ENCODE data around the gene TMOD4. TPM values are rescaled to one million over a fixed set of nuclear protein-coding genes. Genes with fewer than 3 reads are reported as not detected.

The TMOD4 gene
- total RNA-seq, 1 experiment from 2014 or later: not detected

DNA sequence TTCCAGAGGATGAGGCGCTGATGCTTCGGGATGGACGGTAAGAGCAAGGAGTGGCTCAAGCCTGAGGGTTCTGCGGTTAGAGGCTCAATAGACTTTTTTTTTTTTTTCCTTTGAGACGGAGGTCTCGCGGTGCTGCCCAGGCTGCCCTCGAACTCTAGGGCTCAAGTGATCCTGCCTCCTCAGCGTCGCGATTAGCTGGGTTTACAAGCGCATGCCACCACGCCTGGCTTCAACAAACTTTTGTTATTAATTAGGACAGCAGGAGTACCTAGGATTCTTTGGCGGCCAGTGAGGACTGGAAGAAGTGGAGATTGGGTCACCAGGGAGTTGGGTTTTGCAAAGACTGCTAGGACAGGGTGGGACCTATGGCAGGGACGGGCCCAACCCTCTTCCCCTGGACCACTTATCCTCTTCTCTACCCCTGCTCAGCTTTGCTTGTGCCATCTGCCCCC, 9.2 kb downstream of the TMOD4 start:
- H3K27ac ChIP-seq: peak overlapping the region; percentile 66
- intact Hi-C loops (cut with micrococcal nuclease; ENCODE audit: unreplicated experiment): loop anchor here (5.0 kb wide), 1 partner anchor 159 kb away; the partner anchor contains the start of genes MINDY1 and PRUNE1
- no TSS peak for BruUV-seq (replicated peaks)
- no peaks in the 10 kb centered on the region for H3K9me2 ChIP-seq (ENCODE audit: insufficient read depth)
- H2AFZ ChIP-seq: peak overlapping the region; percentile 90
- DNase-seq: peak; percentile 47 to 67
- no peaks in the 10 kb centered on the region for H3K9me3 ChIP-seq (ENCODE audit: insufficient read depth, low read depth)
- H3K4me2 ChIP-seq: peak overlapping the region; percentile 96
- H3K27me3 ChIP-seq (ENCODE audit: insufficient read depth, low read depth): no peaks in the 10 kb centered on the region
- peaks cover 6% of the 10 kb centered on the region; the same call in 1 of the 2 replicates for H3F3A ChIP-seq (ENCODE audit: insufficient read depth, low read depth)
- CTCF ChIA-PET: interaction anchor here (1.2 kb wide), 1 partner anchor 67 kb away, joined by 3 read pairs; no protein-coding TSS in a partner anchor
- POLR2A ChIA-PET (ENCODE audit: unreplicated experiment): interaction anchor here (0.6 to 0.8 kb wide), 4 partner anchors 23 to 904 kb away, joined by 3 to 13 read pairs (median 4); partner anchors contain the start of gene VPS72
- H3K4me1 ChIP-seq (replicated peaks; ENCODE audit: insufficient read depth): peaks cover 15% of the 10 kb centered on the region; the same call in 1 of the 2 replicates
- TF ChIP-seq, protein P1, sequence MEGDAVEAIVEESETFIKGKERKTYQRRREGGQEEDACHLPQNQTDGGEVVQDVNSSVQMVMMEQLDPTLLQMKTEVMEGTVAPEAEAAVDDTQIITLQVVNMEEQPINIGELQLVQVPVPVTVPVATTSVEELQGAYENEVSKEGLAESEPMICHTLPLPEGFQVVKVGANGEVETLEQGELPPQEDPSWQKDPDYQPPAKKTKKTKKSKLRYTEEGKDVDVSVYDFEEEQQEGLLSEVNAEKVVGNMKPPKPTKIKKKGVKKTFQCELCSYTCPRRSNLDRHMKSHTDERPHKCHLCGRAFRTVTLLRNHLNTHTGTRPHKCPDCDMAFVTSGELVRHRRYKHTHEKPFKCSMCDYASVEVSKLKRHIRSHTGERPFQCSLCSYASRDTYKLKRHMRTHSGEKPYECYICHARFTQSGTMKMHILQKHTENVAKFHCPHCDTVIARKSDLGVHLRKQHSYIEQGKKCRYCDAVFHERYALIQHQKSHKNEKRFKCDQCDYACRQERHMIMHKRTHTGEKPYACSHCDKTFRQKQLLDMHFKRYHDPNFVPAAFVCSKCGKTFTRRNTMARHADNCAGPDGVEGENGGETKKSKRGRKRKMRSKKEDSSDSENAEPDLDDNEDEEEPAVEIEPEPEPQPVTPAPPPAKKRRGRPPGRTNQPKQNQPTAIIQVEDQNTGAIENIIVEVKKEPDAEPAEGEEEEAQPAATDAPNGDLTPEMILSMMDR (conservative IDR thresholded peaks at IDR 0.05): no peak
- no peak for TF ChIP-seq EZH2 (IDR thresholded peaks at IDR 0.05; ENCODE audit: low read depth)
- H3K79me2 ChIP-seq (ENCODE audit: low read depth): peaks cover 28% of the 10 kb centered on the region
- no peaks in the 10 kb centered on the region for H4K20me1 ChIP-seq (ENCODE audit: insufficient read depth)
- H3K36me3 ChIP-seq (ENCODE audit: low read depth): no peaks in the 10 kb centered on the region
- peak overlapping the region; percentile 64 for H3K4me3 ChIP-seq

DNA sequence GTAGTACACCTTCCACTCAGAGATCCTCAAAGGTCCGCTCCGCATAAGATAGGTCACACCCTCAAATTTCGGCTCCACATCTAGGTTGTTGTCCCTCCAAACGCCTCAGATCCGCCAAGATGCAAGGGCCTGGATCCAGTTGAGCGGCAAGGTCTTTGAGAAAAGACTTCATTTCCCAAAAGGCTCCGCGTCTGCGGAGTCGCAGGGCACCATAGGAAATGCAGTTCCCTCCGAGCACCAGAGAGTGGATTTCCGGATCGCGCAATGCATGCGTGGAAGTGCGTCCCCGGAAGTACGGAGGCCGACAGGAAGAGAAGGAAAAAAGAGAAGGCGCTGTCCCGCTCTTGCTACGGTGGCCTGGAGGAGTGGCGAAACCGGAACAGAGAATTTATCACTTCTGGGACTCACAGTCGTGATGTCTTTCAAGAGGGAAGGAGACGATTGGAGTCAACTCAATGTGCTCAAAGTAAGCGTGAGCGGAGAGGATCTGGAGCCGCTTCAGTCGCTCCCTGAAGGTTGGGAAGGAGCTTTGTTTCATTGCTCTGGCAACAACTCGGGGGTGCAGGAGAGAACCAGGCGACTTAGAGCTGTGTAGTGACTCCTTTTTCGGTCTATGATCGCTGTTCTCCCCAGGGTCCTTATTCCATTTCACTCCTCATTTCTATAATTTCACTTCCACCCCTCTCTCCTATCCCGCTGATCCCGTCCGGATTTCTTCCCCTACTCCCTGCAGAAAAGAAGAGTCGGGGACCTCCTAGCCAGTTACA, 9.9 kb downstream of the TMOD4 start, which contains the start of the genes LYSMD1 and SCNM1:
Gene LYSMD1, minus strand, starts transcription at position 165 of the 767 bp plus-strand sequence. CDS start 644 bp downstream, outside the sequence.
Gene SCNM1, plus strand, starts transcription at position 407 of the 767 bp plus-strand sequence. Its CDS starts 9 bp downstream, at position 416.
- no peaks in the 10 kb centered on the region for H3K27me3 ChIP-seq (ENCODE audit: insufficient read depth, low read depth)
- ChIA-PET CTCF (interaction anchor here (1.2 kb wide), 1 partner anchor 66 kb away, joined by 3 read pairs; no protein-coding TSS in a partner anchor), POLR2A (ENCODE audit: unreplicated experiment) (interaction anchor here (0.6 to 0.8 kb wide), 2 partner anchors 24 to 208 kb away, joined by 3 to 21 read pairs; partner anchors contain the start of gene VPS72)
- peaks cover 15% of the 10 kb centered on the region; the same call in 1 of the 2 replicates for H3K4me1 ChIP-seq (replicated peaks; ENCODE audit: insufficient read depth)
- H3K4me2 ChIP-seq: peak within 1 kb of the TSS; percentile 96
- H3K36me3 ChIP-seq (ENCODE audit: low read depth): no peaks in the 10 kb centered on the region
- TF ChIP-seq, protein P1 (conservative IDR thresholded peaks at IDR 0.05): no peak
- no peak for TF ChIP-seq EZH2 (IDR thresholded peaks at IDR 0.05; ENCODE audit: low read depth)
- H2AFZ ChIP-seq: peak within 1 kb of the TSS; percentile 90
- H4K20me1 ChIP-seq (ENCODE audit: insufficient read depth): no peaks in the 10 kb centered on the region
- H3K9me2 ChIP-seq (ENCODE audit: insufficient read depth): no peaks in the 10 kb centered on the region
- H3K4me3 ChIP-seq: peak within 1 kb of the TSS; percentile 64
- DNase-seq: peak; percentile 94 to 96
- BruUV-seq (replicated peaks): TSS peak; percentile 78
- H3K9me3 ChIP-seq (ENCODE audit: insufficient read depth, low read depth): no peaks in the 10 kb centered on the region
- peaks cover 6% of the 10 kb centered on the region; the same call in 1 of the 2 replicates for H3F3A ChIP-seq (ENCODE audit: insufficient read depth, low read depth)
- peak within 1 kb of the TSS; percentile 66 for H3K27ac ChIP-seq
- intact Hi-C loops (cut with micrococcal nuclease; ENCODE audit: unreplicated experiment): loop anchor here (1.0 to 5.0 kb wide), 2 partner anchors 20 to 159 kb away; partner anchors contain the start of genes MINDY1, PRUNE1 and SEMA6C
- H3K79me2 ChIP-seq (ENCODE audit: low read depth): peaks cover 28% of the 10 kb centered on the region

DNA sequence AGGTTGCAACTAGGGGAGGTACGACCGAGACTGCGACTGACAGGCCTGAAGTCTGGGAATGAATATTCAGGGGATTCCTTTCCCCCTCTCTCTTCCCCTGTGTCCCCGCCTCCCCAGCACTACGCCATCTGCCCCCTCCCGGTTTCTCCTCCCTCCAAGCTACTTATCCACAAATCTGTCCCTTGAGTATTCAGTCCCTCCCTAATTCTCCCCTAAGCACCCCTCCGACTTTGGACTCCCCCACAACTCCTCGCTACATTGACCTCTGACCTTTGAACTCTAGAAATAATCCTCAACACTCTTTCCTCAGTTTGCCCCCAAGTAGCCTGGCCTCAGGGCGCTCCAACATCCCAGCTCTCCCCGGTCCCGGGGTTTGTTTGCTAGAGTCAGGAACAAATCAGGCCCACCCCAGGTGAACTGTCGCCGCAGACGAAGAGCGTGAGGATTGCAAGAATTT, 10.5 kb downstream of the TMOD4 start:
- no peak for TF ChIP-seq EZH2 (IDR thresholded peaks at IDR 0.05; ENCODE audit: low read depth)
- TF ChIP-seq, protein P1 (conservative IDR thresholded peaks at IDR 0.05): no peak
- CTCF ChIA-PET: interaction anchor here (0.8 kb wide), 1 partner anchor 66 kb away, joined by 4 read pairs; no protein-coding TSS in a partner anchor

More for the DNA sequence above, 10.5 kb downstream of the TMOD4 start:
- Histone ChIP-seq H4K20me1 (ENCODE audit: insufficient read depth) (no peaks in the 10 kb centered on the region), H3K27me3 (ENCODE audit: insufficient read depth, low read depth) (no peaks in the 10 kb centered on the region), H3K4me2 (peak overlapping the region; percentile 77), H3K79me2 (ENCODE audit: low read depth) (peaks cover 28% of the 10 kb centered on the region), H3K9me2 (ENCODE audit: insufficient read depth) (no peaks in the 10 kb centered on the region), H3K9me3 (ENCODE audit: insufficient read depth, low read depth) (no peaks in the 10 kb centered on the region), H3K36me3 (ENCODE audit: low read depth) (no peaks in the 10 kb centered on the region), H2AFZ (peak overlapping the region; percentile 89), H3K4me1 (replicated peaks; ENCODE audit: insufficient read depth) (peaks cover 15% of the 10 kb centered on the region; the same call in 1 of the 2 replicates), H3K4me3 (peak overlapping the region; percentile 64), H3K27ac (no peak overlapping the region), H3F3A (ENCODE audit: insufficient read depth, low read depth) (peaks cover 6% of the 10 kb centered on the region; the same call in 1 of the 2 replicates)
- BruUV-seq (replicated peaks): no TSS peak
- intact Hi-C loops (cut with micrococcal nuclease; ENCODE audit: unreplicated experiment): loop anchor here (1.0 to 5.0 kb wide), 2 partner anchors 19 to 158 kb away; partner anchors contain the start of genes MINDY1, PRUNE1 and SEMA6C
- POLR2A ChIA-PET (ENCODE audit: unreplicated experiment): interaction anchor here (0.5 to 0.8 kb wide), 3 partner anchors 24 to 352 kb away, joined by 9 to 21 read pairs (median 10); partner anchors contain the start of gene VPS72
- DNase-seq: peak in 1 of 2 experiments; percentile 21

Measured in PC-9 (cell line).